IMR-90 (cell line): ENCODE data around the gene DPEP2NB.

Experiments used
- CTCF ChIP-seq: conservative IDR thresholded peaks from 2 replicates; pipeline ENCODE4 v1.5.1; 2012; ENCODE audit warnings: mild to moderate bottlenecking, low read depth, low read length, improper control_type of control experiment
- ELK1 ChIP-seq: fragments of 150-350 bp; IDR thresholded peaks from 2 replicates; pipeline ENCODE4 v1.6.1; 2016; ENCODE audit warnings: low read depth, mild to moderate bottlenecking, low read length, moderate library complexity, borderline replicate concordance
- MAFK ChIP-seq: IDR thresholded peaks from 2 replicates; pipeline ENCODE4 v1.6.1; 2012; ENCODE audit warnings: low read depth, low read length, improper control_type of control experiment
- POLR2A ChIP-seq: IDR thresholded peaks from 2 replicates; pipeline ENCODE4 v1.6.1; 2012; ENCODE audit warnings: mild to moderate bottlenecking, low read depth, low read length
- SMC3 ChIP-seq: fragments of 150-350 bp; IDR thresholded peaks from 2 replicates; pipeline ENCODE4 v1.6.1; 2016; ENCODE audit warnings: low read depth, mild to moderate bottlenecking, antibody characterized with exemption, low read length, moderate library complexity

GRCh38 chr16:68037841-68038597, 22.3 kb upstream of the DPEP2NB start:
- TF ChIP-seq CTCF (no peak), MAFK (no peak), SMC3 (no peak), POLR2A (no peak), ELK1 (no peak)
